Measurements from ENCODE around the gene OR52E2.

GRCh38 chr11:5103066-5103465 is 43.6 kb upstream of the OR52E2 start:
- TF ChIP-seq CTCF (IDR thresholded peaks at IDR 0.05) (no peak), POLR2A (IDR thresholded peaks at IDR 0.05) (no peak)

Measured in right lobe of liver (tissue), 4 donors.